Measurements from ENCODE around the gene TRPV3. TPM values are rescaled to one million over a fixed set of nuclear protein-coding genes. Genes with fewer than 3 reads are reported as not detected.
A peak's percentile ranks its signal among the peaks of the same experiment; 100 is the strongest.

TRPV3 gene
- total and polyA plus RNA-seq, 2 experiments from 2014 or later = 0.15 to 0.69 TPM

DNA sequence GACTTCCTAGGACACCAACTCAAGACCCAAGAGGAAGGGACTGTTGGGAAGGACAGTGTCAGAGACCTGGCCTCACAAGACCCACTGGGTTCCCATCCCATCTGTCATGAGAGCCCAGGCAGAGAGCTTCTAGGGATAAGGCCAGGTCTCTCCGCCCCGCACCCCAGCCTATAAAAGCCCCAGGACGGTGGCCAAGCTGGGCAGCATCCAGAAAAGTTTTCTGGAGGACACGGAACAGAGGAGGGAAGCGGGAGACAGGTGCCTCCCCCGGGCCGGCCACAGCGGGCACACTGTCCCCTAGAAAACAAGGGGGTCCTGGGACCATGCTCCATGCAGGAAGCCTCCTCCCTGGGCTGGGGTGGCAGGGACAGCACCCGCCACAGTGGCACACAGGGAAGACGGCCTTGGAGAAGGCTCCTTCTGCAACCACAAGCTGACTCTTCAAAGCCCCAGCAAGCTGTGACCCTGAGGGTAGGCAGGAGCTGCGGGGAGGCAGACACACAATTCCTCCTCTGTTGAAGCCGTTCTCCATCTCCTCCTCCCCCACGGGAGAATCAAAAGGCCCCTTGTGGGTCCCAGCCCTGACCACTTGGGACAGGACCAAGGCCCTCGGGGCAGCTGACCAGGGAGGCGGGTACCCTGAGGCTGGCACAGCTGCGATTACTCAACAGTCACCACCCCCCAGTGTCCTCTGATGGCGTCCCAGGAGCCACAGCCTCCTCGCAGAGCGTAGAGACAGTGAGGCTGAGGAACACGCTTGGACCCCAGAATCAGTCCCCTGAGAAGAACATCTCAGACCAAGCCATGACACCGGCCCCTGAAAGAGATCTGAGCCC lies 26.1 kb downstream of the TRPV3 start:
- Histone ChIP-seq H2AFZ (no peak overlapping the region), H3K36me3 (ENCODE audit: insufficient read depth) (no peaks in the 10 kb centered on the region), H3K9me2 (ENCODE audit: insufficient read depth) (no peaks in the 10 kb centered on the region), H3K4me2 (no peak overlapping the region), H3K4me1 (ENCODE audit: insufficient read depth) (no peaks in the 10 kb centered on the region; the same call in 1 of the 2 replicates), H3K4me3 (no peak overlapping the region), H3F3A (replicated peaks; ENCODE audit: low read depth) (no peaks in the 10 kb centered on the region), H3K79me2 (replicated peaks; ENCODE audit: insufficient read depth) (no peaks in the 10 kb centered on the region), H4K20me1 (replicated peaks; ENCODE audit: insufficient read depth) (no peaks in the 10 kb centered on the region), H3K27ac (ENCODE audit: low read depth) (no peak overlapping the region), H3K27me3 (ENCODE audit: insufficient read depth) (no peaks in the 10 kb centered on the region)
- TF ChIP-seq REST (IDR thresholded peaks at IDR 0.05; ENCODE audit: unreplicated experiment) = no peak
- peaks cover 10% of the 10 kb centered on the region for H3K27me3 Mint-ChIP-seq (ENCODE audit: insufficient read depth, low read depth, poor library complexity)
- no peaks in the 10 kb centered on the region; the same call in 2 of the 3 replicates for H3K9me3 Mint-ChIP-seq
- peaks cover 13% of the 10 kb centered on the region for H3K4me1 Mint-ChIP-seq
- H3K36me3 Mint-ChIP-seq (ENCODE audit: low read depth) = no peaks in the 10 kb centered on the region; the same call in 2 of the 3 replicates
- no peak overlapping the region for H3K27ac Mint-ChIP-seq
- no peak overlapping the region for H3K4me3 Mint-ChIP-seq
- ATAC-seq = no peak
- DNase-seq (ENCODE audit: low spot score) = no peak

GRCh38 chr17:3529817-3530741 lies 27.5 kb downstream of the TRPV3 start:
- H3K4me2 ChIP-seq = no peak overlapping the region
- H3K4me3 Mint-ChIP-seq = no peak overlapping the region
- TF ChIP-seq NANOG (IDR thresholded peaks at IDR 0.05; ENCODE audit: borderline replicate concordance) = no peak
- TF ChIP-seq JUNB (IDR thresholded peaks at IDR 0.05; ENCODE audit: unreplicated experiment) = no peak
- TF ChIP-seq POLR2AphosphoS5 (IDR thresholded peaks at IDR 0.05; ENCODE audit: low read depth) = no peak
- TF ChIP-seq EZH2 (IDR thresholded peaks at IDR 0.05; ENCODE audit: low read depth, unreplicated experiment) = no peak
- TF ChIP-seq ZNF462 (CRISPR knock-in tag; IDR thresholded peaks at IDR 0.05) = no peak
- TF ChIP-seq STAT1 (IDR thresholded peaks at IDR 0.05; ENCODE audit: unreplicated experiment) = no peak

More at GRCh38 chr17:3529817-3530741, 27.5 kb downstream of the TRPV3 start:
- Histone ChIP-seq H3F3A (replicated peaks; ENCODE audit: low read depth) (no peaks in the 10 kb centered on the region), H3K79me2 (replicated peaks; ENCODE audit: insufficient read depth) (no peaks in the 10 kb centered on the region), H4K20me1 (replicated peaks; ENCODE audit: insufficient read depth) (no peaks in the 10 kb centered on the region), H3K27ac (ENCODE audit: low read depth) (no peak overlapping the region), H3K4me3 (no peak overlapping the region), H3K36me3 (ENCODE audit: insufficient read depth) (no peaks in the 10 kb centered on the region), H2AFZ (peak overlapping the region; percentile 63; the same call in 1 of the 2 replicates), H3K27me3 (ENCODE audit: insufficient read depth) (no peaks in the 10 kb centered on the region), H3K4me1 (ENCODE audit: insufficient read depth) (no peaks in the 10 kb centered on the region; the same call in 1 of the 2 replicates), H3K9me2 (ENCODE audit: insufficient read depth) (no peaks in the 10 kb centered on the region)
- Mint-ChIP-seq H3K4me1 (peaks cover 6% of the 10 kb centered on the region; the same call in 2 of the 3 replicates), H3K9me3 (no peaks in the 10 kb centered on the region; the same call in 2 of the 3 replicates), H3K27me3 (ENCODE audit: insufficient read depth, low read depth, poor library complexity) (peaks cover 3% of the 10 kb centered on the region), H3K36me3 (ENCODE audit: low read depth) (no peaks in the 10 kb centered on the region; the same call in 2 of the 3 replicates), H3K27ac (no peak overlapping the region)
- peak; percentile 51 for DNase-seq (ENCODE audit: low spot score)
- ATAC-seq = peak; percentile 78
